Astrocyte (in vitro differentiated cells and primary cell): ENCODE results near the gene ANO3.

Source experiments
- CTCF ChIP-seq: IDR thresholded peaks from 2 replicates; pipeline ENCODE4 v1.5.1; 2011; ENCODE audit warnings: low read depth, mild to moderate bottlenecking, inconsistent platforms, low read length, moderate library complexity; ENCODE audit not compliant: insufficient read depth
- EZH2 ChIP-seq: IDR thresholded peaks from 2 replicates; pipeline ENCODE4 v1.6.1; 2012; ENCODE audit warnings: mild to moderate bottlenecking, low read length, inconsistent platforms; ENCODE audit not compliant: insufficient read depth

DNA sequence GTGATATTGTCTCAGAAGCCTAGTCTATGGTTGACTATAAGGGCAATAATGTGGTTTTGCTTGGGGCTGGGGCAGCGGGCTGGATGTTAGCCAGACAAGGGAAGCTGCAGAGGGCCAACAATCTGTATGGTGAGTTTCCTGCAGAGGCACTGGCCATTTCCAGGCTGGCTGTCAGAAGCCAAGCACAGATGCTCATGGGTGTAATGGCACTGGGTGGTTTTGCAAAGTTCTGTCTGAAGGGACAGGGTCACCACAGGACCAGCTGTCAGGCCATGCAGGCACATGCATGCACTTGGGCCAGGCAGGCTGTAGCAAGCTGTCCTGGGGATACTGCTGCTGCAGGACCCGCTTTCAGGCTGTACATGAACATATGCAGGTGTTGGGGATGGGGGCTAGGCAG lies 281.8 kb downstream of the ANO3 start:
- TF ChIP-seq CTCF (no peak), EZH2 (no peak)
